HG03175 (cell line): ENCODE results near the gene RPSA.
"Not testable (repeated sequence)": the region's sequence is repeated elsewhere in the genome, so short reads cannot be mapped to it uniquely, and the experiment has no call there.

Experiments used
- ATAC-seq: cut with Tn5 transposase; IDR thresholded peaks from one replicate; pipeline ENCODE4 v1.9.1; 2021; ENCODE audit warnings: mild to moderate bottlenecking, moderate library complexity; ENCODE audit not compliant: unreplicated experiment

RPSA gene

DNA sequence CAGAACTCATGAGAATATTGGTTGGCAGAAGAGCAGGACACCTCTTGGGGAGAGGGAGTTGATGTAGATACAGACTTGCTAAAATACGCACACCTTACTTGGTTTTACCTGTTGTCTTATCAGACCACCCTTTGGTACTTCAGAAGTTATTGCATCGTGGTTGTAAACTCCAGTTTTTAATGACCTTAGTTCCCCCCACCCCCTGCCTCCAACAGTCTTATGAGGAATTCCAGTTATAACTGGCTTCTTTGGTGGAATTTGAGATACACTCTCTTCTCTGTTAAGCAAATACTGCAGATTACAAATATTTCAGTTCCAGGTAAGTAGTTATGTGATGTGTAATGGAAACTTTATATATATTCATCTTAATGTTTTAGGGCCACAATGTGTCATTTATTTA is 18.4 kb upstream of the RPSA start:
- ATAC-seq, result no peak

GRCh38 chr3:39388741-39389248 is 17.7 kb upstream of the RPSA start:
- ATAC-seq, result peak; percentile 78

GRCh38 chr3:39390181-39390580 is 16.3 kb upstream of the RPSA start:
- ATAC-seq, result no peak

GRCh38 chr3:39396690-39397089 is 9.8 kb upstream of the RPSA start:
- ATAC-seq, result no peak

DNA sequence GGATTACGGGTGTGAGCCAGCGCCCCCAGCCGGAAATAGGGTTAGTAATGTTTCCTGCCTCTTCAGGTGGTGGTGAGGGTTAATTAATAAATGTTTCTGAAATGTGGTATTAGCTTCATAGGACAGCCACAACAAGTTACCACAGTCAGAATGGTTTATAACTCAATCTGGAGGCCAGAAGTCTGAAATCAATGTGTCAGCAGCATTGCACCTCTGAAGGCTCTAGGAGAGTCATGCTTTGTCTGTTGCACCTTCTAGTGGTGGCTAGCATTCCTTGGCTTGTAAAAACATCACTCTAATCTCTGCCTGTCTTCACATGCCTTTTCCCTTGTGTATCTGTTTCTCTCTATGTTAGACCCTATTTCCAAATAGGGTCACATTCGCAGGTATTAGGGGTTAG is 7.8 kb upstream of the RPSA start:
- ATAC-seq, result peak; percentile 59

DNA sequence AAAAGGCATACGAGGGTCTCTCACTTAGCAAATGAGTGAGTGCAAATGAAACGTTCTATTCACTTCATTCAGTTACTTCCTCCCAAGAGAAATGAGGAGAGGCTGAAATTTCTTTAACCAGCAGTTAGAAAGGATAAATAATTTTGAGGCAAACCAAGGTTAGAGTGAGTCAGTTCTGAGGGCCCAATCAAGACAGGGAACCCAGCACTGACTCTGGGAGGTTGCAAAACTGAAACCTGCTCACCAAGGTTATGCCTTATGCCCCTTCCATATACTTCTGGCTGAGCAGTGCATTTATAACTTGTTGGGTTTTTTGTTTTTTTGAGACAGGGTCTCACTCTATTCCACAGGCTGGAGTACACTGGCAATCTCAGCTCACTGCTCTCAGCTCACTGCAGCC is 4.5 kb upstream of the RPSA start:
- ATAC-seq, result no peak

- no peak for ATAC-seq
These were observed 1.4 kb upstream of the RPSA start for GRCh38 chr3:39404943-39405686.

DNA sequence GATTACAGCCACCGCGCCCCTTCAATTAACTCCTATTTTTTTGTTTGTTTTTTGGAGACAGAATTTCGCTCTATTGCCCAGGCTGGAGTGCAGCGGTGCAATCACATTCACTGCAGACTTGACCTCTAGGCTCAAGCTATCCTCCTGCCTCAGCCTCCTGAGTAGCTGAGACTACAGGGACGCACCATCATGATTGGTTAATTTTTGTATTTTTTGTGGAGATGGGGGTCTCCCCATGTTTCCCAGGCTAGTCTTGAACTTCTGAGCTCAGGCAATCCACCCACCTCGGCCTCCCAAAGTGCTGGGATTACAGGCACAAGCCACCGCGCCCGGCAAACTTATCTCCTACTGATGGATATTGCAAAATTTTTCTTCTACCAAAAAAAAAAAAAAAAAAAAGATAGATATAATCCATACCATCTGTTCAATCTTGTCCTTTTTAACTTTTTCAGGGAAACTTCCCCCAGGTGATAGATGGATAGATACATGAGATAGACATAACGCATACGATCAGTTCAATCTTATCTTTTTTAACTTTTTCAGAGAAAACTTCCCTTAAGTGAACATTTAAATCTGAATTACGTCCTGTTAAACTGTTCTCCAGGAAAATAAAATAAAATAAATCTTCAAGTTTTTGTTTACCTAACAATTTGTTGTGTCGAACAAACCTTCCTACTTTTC is 693 bp upstream of the RPSA start:
- no peak for ATAC-seq

DNA sequence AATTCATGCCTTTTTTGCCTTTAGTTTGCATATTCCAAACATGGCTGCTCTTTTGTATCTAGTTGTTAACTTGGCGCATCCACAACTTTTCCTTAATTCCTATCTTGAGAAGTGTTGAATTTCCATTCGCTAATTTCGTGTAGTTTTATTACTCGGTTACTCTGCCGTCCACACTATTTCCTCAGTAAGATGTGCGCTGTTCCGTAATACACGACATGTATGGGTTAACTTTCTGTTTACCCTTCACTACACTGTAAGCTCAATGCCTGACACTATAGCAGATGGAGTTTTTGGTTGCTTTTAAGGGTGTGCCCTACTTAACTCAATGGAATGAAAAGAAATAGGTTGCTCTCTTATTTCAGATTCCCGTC is 724 bp downstream of the RPSA start:
- no peak for ATAC-seq

DNA sequence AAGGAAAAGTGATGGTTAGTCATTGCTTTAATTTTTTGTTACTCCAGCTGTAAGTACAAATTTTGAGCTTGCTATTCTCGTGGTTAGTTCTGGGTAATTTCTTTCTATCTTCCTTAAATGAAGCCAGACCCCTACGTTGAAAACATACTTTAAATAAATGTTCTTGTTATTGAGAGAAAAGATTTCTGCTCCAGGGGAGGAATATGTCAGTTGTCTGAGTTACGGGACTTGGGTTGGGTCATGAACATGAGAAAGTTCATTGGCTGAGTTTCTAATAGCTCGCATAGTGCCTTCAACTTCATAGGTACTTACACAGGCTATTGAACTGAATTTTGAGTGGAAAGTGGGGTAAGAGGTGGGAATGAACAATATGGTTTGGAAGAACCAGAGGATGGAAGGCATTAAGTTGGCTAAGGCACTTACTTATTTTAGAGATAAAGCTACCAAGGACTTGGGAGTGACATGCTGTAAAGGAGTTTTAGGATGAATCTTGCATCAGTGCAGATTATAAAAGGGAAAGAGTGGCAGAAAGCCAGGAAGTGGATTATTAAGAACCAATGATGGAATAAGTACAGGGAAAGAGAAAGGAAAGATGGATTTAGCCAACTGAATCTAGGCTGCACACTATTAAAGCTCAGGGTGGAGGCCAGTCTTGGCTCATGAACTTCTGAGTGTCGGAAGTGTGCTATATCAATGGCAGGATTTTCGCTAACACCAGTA is 1.4 kb downstream of the RPSA start:
- no peak for ATAC-seq

GRCh38 chr3:39408493-39409372 is 2.2 kb downstream of the RPSA start:
- no peak for ATAC-seq

GRCh38 chr3:39409514-39410136 is 3.1 kb downstream of the RPSA start:
- no peak for ATAC-seq

- no peak for ATAC-seq
These were observed 4.4 kb downstream of the RPSA start for GRCh38 chr3:39410893-39411292.

DNA sequence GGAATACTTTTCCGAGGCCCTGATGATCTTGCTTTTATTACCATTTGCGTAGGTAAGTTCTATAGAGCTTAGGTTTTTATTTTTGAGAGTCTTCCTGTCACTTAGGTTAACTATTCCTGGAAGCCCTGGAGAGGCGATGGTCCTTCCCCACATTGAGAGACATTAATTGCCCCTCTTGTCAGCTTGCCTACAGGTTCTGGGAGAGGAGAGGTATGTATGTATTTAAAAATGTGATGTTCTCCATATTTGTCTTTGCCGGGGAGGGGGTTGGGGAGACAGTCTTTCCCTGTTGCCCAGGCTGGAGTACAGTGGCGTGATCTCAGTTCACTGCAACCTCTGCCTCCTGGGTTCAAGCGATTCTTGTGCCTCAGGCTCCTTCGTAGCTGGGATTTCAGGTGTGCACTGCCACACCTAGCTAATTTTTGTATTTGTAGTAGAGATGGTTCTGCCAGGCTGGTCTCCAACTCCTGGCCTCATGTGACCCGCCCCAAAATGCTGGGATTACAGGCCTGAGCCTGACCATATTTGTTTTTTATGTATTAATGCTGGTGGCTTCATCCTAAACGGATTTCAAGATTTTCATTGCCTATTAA is 6.2 kb downstream of the RPSA start:
- ATAC-seq, result no peak

- ATAC-seq, result no peak
These were observed 7.3 kb downstream of the RPSA start for GRCh38 chr3:39413691-39414420.

- ATAC-seq, result no peak
These were observed 7.9 kb downstream of the RPSA start for GRCh38 chr3:39414421-39414907.

DNA sequence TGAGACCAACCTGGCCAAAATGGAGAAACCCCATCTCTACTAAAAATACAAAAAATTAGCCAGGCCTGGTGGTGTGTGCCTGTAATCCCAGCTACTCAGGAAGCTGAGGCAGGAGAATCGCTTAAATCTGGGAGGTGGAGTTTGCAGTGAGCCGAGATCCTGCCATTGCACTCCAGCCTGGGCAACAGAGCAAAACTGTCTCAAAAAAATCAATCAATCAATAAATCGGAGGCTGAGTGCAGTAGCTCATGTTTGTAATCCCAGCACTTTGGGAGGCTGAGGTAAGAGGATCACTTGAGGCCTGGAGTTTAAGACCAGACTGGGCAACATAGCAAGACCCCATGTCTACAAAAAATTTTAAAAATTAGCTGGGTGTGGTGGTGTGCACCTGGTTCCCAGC is 8.8 kb downstream of the RPSA start:
- ATAC-seq, result not testable (repeated sequence)

DNA sequence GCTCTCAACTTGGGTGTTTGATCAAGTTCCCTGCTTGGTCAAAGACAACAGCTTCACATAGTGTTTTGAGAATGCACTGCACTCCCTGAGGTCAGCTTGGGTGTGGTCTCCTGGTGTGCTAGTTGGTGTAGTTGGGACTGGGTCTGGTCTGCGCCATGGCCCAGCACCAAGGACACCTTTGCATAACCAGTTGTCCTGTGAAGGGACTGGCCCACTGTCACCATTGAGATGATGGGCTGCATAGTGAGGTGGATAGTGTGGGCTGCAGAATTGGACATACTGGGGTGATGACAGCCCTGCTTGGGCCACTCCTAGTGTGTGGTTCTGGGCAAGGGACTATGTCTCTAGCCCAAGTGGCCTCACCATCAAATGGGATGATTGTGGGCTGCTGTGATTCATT is 9.5 kb downstream of the RPSA start:
- no peak for ATAC-seq

GRCh38 chr3:39416998-39417397 is 10.5 kb downstream of the RPSA start:
- ATAC-seq, result not testable (repeated sequence)
